B cell (primary cell): ENCODE data around the gene BACH2.

Experiments used
- CTCF ChIP-seq: fragments of 200-600 bp; IDR thresholded peaks from one replicate; pipeline ENCODE4 v1.8.0; 2022; ENCODE audit warnings: antibody characterized with exemption, mild to moderate bottlenecking
- EZH2 ChIP-seq: IDR thresholded peaks from 2 replicates; pipeline ENCODE4 v1.6.1; 2012; ENCODE audit warnings: borderline replicate concordance, low read depth, mild to moderate bottlenecking, moderate library complexity, low read length; ENCODE audit not compliant: insufficient read depth, poor library complexity, severe bottlenecking

GRCh38 chr6:90107771-90108282, 188.8 kb downstream of the BACH2 start:
- TF ChIP-seq CTCF (no peak), EZH2 (no peak)
